ENCODE results near the gene HIVEP3.

DNA sequence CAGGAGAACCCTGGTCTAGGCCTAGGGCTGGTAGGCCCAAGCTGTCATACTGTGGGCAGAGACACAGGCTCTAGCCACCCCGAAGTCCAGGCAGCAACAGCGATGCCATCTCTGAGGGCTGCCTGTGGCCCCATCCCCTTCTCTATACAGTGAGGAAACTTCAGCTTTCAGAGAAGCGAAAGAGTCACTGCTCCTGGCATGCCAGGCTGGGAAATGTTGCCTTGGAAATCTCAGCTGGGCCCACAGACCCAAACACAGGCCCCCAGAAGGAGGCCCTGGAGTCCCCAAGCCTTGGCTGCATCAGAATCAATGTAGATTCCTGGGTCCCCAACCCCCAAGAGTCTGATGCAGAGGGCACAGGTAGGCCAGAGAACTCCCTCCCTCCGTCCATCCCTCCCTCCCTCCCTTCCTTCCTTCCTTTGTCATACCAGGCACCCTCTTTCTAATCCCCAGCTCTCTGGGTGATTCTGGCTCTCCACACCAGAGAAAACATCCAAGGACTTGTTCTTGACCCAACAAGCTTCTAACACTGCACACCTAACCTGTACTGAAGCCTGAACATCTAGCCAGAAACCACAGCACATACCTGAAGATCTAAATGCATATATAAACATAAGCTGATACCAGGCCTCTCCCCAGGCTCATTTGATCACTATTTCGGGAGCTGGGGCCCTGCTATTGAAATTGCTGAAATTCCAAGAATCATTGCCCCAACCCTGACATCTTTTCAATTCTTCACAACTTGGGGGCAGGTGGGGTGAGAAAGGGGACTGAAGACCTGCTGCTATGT, 291.0 kb downstream of the HIVEP3 start:
- TF ChIP-seq POLR2A (IDR thresholded peaks at IDR 0.05) (no peak), POLR2AphosphoS5 (IDR thresholded peaks at IDR 0.05) (no peak), EP300 (IDR thresholded peaks at IDR 0.05) (no peak)
- TF ChIP-seq, protein P1, sequence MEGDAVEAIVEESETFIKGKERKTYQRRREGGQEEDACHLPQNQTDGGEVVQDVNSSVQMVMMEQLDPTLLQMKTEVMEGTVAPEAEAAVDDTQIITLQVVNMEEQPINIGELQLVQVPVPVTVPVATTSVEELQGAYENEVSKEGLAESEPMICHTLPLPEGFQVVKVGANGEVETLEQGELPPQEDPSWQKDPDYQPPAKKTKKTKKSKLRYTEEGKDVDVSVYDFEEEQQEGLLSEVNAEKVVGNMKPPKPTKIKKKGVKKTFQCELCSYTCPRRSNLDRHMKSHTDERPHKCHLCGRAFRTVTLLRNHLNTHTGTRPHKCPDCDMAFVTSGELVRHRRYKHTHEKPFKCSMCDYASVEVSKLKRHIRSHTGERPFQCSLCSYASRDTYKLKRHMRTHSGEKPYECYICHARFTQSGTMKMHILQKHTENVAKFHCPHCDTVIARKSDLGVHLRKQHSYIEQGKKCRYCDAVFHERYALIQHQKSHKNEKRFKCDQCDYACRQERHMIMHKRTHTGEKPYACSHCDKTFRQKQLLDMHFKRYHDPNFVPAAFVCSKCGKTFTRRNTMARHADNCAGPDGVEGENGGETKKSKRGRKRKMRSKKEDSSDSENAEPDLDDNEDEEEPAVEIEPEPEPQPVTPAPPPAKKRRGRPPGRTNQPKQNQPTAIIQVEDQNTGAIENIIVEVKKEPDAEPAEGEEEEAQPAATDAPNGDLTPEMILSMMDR (IDR thresholded peaks at IDR 0.05) = no peak
